GM12892 (cell line): ENCODE data around the gene NACC1.

Experiments used
- DNase-seq: peaks from one replicate; pipeline ENCODE4 v3.0.0; 2011; ENCODE audit not compliant: insufficient read length
- FAIRE-seq: peaks from 2 replicates; lab custom pipeline; 2011; peaks lifted over from hg19 to GRCh38; lab: Jason Lieb, UNC
- POLR2A ChIP-seq: IDR thresholded peaks from 2 replicates; pipeline ENCODE4 v1.6.1; 2011; ENCODE audit warnings: low read depth, low read length, control low read depth
- POLR2AphosphoS5 ChIP-seq: IDR thresholded peaks from 2 replicates; pipeline ENCODE4 v1.6.1; 2011; ENCODE audit warnings: low read depth, low read length, control low read depth
- TAF1 ChIP-seq: IDR thresholded peaks from 2 replicates; pipeline ENCODE4 v1.6.1; 2011; ENCODE audit warnings: low read depth, mild to moderate bottlenecking, control low read depth, low read length, borderline replicate concordance

The NACC1 gene

DNA sequence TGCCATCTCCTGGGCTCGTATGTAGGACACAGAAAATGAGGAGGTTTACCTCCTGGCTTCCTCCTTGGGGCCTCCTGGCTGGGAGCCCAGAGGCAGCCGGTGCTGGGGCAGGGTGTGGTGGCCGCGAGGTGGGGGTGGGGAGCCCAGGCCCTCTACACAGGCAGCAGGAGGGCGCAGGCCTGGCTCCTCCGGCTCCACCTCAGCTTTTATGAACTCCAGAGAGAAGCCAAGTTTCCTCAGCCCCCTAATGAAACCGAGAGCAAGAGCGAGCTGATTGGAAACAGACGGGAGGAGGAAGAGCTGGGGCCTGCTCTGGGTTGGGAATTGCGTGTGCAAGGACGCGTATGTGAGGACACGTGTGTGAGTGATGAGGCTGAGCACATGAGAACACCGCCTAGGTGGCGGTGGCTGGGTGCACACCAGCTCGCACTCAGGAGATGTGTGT is 38.5 kb upstream of the NACC1 start:
- FAIRE-seq: no peak
- DNase-seq: no peak
- TF ChIP-seq TAF1: no peak
- TF ChIP-seq POLR2AphosphoS5: no peak
- no peak for TF ChIP-seq POLR2A

DNA sequence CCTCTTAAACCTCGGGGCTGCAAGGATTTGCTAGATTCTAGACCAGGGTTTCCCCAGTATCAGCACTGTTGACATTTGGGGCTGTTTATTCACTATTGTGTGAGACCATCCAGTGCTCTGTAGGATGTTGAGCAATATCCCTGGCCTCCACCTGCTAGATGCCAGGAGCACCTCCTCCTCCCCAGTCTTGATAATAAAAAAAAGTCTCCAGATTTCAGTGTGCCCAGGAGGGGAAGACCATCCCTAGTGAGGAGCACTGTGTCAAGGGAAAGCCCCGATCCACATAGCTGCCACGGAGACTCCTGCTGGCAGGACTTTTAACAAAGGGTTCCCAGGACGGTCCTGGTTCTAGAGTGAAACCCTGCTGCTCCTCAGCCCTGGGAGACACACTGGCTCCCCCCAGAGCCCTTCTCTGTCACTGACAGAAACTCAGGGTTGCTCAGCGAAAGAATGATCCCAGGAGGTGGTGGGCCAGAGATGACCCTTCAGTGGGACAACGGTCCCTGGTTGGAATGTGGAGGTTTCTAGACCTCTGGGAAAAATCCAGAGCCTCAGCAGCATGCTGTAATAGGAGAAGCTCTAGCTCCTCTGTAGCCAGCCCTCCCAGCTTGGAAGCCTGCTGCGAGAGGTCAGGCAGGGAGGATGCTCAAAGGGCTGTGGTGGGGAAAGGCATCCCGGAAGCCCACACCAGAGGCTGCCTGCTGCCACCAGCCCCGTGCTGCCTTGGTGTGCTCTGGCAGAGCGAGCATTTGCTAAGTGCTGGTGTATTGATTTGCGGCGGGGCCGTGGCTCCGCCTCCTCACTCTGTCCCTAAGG is 35.7 kb upstream of the NACC1 start:
- TF ChIP-seq POLR2AphosphoS5: no peak
- TF ChIP-seq TAF1: no peak
- no peak for TF ChIP-seq POLR2A
- no peak for DNase-seq
- FAIRE-seq: no peak

DNA sequence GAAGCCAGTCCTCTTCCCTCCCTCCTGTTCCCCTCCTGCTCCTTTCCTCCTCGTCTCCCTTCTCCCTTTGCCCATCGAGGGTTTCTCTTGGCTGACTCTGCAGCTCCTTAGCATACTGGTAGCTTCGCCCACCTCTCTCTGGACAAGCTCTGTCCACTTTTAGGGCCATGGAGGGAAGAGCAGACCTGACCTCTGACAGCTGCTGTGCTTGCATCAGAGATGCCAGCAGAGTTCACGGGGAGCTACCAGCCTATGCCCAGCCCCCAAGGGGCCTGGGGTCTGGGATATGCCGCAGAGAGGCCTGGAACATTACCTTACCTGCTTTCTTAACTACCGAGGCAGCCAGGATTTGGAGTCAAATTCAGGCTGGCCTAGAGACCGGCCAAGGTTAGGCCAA is 35.1 kb upstream of the NACC1 start:
- FAIRE-seq: no peak
- DNase-seq: no peak
- no peak for TF ChIP-seq TAF1
- TF ChIP-seq POLR2AphosphoS5: no peak
- TF ChIP-seq POLR2A: no peak

DNA sequence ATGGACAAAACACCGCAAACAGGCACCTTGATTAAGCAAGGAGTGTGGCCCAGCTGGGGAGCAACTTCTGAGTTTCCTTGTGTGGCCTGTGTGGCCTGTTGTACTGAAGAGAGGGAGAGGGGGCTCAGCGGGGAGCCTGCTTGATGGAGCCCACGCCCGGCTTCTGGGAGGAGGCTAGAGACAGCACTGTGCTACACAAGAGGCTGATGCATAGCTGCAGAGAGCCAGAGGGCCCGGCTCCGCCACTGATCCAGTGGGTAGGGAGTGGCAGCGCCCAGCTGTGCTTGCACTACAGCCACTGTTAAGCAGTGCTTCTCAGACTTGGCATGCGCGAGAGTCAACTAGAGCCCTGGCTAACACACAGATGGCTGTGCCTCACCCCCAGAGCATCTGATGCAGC is 34.4 kb upstream of the NACC1 start:
- FAIRE-seq (no peak), DNase-seq (no peak)
- TF ChIP-seq TAF1: no peak
- TF ChIP-seq POLR2A: no peak
- no peak for TF ChIP-seq POLR2AphosphoS5

DNA sequence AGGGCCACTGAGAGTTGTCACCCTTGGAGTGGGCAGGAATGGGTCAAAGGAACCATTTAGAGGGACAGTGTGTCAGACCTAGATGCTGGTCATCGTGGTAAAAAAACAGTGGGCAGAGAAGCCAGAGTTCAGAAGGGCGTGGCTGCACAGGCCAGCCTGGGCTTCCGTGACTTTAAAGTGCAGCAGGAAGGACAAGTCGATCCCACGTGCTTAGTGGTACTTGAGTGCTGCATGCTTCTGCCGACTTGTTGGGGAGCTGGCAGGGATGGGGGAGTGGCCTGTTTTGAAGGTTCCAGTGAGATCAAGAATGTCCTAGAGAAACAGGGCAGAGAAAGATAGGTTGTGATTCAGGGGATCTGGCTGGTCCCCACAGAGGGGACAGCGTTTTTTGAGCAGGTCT is 32.4 kb upstream of the NACC1 start:
- DNase-seq (no peak), FAIRE-seq (no peak)
- TF ChIP-seq TAF1: no peak
- no peak for TF ChIP-seq POLR2A
- TF ChIP-seq POLR2AphosphoS5: no peak

DNA sequence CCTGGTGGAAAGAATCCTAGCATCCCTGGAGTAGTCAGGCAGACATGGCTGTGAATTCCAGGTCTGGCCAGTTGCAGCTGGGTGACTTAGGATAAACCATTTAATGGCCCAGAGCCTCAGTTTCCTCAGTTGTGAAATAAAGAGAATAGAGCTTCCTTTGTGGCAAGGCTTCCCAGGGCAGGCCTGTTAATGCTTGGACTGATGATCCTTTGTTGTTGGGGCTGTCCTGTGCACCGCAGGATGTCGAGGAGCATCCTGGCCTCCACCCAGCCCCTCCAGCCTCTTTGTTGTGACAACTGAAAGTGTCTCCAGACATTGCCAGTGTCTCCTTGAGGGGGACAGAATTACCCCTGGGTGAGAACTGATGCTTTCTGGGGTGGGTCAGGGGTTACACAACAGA is 31.7 kb upstream of the NACC1 start:
- DNase-seq (no peak), FAIRE-seq (no peak)
- TF ChIP-seq TAF1 (no peak), POLR2A (no peak), POLR2AphosphoS5 (no peak)

DNA sequence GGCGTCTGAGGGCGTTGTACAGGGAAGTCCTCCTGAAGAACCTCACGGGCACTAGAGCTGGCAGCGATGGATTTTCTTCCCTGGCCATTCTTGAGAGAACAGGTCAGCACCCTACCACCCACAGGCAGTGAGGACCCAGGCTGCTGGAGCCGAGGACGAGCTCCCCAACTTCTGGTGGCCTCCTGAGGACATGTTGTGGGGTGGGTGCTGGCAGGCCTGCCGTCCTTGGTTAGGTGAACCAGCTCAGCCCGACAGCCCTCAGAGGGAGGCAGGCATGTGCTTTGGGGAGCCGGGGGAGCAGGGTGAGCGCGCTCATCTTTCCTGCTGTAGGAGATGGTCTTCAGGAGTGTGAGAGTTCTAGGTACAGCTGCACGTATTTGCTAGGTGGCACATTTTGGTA is 30.8 kb upstream of the NACC1 start:
- TF ChIP-seq POLR2A: no peak
- no peak for TF ChIP-seq POLR2AphosphoS5
- no peak for TF ChIP-seq TAF1
- no peak for DNase-seq
- no peak for FAIRE-seq

DNA sequence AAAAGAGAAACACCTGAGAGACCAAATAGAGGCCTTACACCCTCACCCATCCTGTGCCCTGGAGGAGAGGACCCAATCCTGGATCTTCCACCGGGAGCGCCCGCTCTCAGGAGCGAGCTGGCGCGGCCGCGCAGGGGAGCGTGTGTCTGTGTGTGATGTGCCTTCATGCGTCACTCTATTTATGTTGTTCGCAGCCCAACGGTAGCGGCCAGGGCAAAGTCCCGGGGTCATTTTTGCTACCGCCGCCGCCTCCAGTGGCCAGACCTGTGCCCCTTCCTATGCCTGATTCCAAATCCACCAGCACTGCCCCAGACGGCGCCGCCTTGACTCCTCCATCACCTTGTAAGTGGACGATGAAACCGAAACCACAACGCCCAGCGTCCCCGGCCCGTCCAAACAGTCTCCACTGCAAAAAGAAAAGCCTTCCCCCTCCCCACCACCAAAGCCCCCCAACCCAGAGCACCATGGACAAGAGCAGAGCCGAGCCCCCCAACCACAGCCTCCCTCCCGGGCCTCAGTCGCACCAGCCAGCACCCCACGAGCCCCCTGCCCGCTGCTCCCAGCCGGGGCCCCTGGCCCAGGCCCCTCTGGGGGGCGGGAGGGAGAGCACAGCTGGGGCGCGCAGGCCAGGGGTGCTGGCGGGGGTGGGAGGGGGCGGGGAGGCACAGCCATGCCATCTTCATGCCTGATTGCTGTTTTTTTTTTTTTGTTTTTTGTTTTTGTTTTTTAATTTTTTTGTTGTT is 30.1 kb upstream of the NACC1 start:
- DNase-seq (no peak), FAIRE-seq (no peak)
- TF ChIP-seq TAF1 (no peak), POLR2A (no peak), POLR2AphosphoS5 (no peak)

DNA sequence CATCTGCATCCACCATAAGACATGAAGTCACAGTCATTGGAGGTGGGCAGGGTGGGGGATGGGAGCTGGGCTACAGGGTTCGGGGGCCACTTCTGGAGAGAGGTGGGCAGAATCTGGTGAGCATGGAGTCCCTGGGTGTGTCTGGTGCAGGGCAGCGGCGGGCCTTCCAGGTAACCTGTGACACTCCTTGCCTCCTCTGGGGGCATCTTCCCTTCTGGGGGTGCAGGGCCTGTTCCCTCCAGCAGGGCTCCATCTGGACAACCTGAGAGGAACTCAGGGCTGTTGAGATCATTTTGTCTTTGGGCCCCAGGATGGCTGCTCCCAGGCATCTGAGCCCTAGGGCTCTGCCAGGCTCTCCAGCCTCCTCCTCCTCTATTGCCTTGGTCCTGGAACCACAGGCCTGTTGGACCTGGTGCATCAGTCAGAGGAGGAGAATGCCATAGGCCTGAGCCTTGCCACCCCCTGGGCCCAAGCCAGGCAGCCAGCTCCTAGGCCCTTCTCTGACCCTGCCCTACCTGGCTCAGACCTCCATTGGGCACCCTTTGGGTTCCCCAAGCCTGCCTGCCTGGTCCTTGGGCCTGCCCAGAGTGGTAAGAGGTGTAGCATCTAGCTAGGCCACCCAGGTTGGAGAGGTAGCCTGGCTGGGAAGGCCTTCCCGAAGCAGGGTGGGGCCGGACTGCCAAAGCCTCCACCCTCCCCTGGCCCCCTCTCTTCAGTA is 28.8 kb upstream of the NACC1 start:
- DNase-seq (peak; percentile 70), FAIRE-seq (no peak)
- TF ChIP-seq POLR2A (no peak), TAF1 (no peak), POLR2AphosphoS5 (no peak)

DNA sequence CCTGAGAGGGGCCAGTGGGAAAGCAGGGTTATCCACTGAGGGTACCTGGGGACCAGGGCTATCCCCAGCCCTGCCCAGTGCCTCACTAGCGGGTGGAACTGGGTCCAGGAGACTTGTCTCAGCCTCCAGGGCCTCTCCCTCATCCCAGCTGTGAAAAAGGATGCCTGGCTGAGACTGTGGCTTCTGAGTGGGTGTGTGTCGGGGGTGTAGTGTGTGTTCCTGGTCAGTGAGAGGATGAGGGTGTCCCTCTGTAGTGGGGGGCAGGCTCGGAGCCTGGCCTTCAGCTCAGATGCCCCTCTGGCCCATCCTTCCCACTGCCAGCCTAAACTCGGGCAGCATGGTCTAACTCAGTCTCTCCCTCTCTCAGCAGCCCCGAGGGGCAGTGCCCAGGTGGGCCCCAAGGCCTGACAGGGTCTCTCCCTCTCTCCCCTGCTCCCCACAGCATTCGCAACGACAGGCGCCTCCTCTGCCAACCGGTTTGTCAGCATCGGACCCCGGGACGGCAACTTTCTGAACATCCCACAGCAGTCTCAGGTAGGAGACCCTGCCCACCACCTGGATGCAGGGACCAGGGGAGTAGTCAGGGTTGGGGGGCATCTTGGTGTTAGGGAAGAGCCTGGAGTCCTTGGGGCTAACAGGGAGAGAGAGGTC is 28.1 kb upstream of the NACC1 start:
- no peak for TF ChIP-seq POLR2A
- TF ChIP-seq POLR2AphosphoS5: no peak
- TF ChIP-seq TAF1: no peak
- DNase-seq (no peak), FAIRE-seq (no peak)
